ENCODE data around the gene LENG8. TPM values are rescaled to one million over a fixed set of nuclear protein-coding genes. Genes with fewer than 3 reads are reported as not detected.

Gene LENG8
- total RNA-seq, 1 donor from 2014 or later, result 39.1 TPM

DNA sequence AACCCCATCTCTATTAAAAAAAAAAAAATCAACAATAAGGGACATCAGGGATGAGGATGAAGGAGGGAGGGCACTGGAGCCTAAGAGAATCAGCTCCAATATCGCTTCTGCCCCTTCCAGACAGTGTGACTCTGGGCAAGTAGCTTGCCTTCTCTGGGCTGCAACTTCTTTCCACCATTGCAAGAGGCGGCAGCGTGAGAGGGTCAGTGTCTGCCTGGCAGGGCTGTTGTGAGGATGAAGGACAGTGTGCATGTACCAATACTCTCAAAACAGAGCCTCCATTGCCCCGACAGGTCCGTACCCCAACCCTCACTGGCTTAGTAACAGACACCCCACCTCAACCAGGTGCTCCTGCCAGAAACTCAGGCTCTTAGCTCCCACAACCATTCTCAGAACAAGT is 15.3 kb upstream of the LENG8 start:
- H3K4me3 ChIP-seq (ENCODE audit: low read depth, low read length), result no peak overlapping the region
- TF ChIP-seq, protein P1, sequence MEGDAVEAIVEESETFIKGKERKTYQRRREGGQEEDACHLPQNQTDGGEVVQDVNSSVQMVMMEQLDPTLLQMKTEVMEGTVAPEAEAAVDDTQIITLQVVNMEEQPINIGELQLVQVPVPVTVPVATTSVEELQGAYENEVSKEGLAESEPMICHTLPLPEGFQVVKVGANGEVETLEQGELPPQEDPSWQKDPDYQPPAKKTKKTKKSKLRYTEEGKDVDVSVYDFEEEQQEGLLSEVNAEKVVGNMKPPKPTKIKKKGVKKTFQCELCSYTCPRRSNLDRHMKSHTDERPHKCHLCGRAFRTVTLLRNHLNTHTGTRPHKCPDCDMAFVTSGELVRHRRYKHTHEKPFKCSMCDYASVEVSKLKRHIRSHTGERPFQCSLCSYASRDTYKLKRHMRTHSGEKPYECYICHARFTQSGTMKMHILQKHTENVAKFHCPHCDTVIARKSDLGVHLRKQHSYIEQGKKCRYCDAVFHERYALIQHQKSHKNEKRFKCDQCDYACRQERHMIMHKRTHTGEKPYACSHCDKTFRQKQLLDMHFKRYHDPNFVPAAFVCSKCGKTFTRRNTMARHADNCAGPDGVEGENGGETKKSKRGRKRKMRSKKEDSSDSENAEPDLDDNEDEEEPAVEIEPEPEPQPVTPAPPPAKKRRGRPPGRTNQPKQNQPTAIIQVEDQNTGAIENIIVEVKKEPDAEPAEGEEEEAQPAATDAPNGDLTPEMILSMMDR (conservative IDR thresholded peaks at IDR 0.05; ENCODE audit: low read depth, low read length), result no peak
- no peak for DNase-seq (ENCODE audit: low read depth)

GRCh38 chr19:54434112-54434872 is 14.7 kb upstream of the LENG8 start:
- H3K4me3 ChIP-seq (ENCODE audit: low read depth, low read length), result no peak overlapping the region
- TF ChIP-seq, protein P1 (conservative IDR thresholded peaks at IDR 0.05; ENCODE audit: low read depth, low read length), result no peak
- DNase-seq (ENCODE audit: low read depth), result no peak

DNA sequence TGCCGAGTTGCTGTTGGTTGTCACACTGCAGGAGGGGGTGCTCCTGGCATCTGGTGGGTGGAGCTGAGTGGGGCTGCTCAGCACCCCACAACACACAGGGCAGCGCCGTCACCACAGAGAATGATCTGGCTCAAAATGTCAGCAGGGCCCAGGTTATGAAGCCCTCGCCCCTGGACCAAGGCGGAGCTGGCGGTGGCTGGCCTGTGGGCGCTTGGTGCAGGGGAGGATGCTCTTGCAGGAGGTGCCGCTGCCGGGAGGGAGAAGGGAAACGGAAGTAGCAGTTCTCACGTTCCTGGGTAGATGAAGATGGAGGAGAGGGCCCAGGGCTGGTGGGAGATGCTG is 14.2 kb upstream of the LENG8 start:
- no peak for DNase-seq (ENCODE audit: low read depth)
- TF ChIP-seq, protein P1 (conservative IDR thresholded peaks at IDR 0.05; ENCODE audit: low read depth, low read length), result no peak
- H3K4me3 ChIP-seq (ENCODE audit: low read depth, low read length), result no peak overlapping the region

GRCh38 chr19:54435551-54436016 is 13.4 kb upstream of the LENG8 start:
- TF ChIP-seq, protein P1 (conservative IDR thresholded peaks at IDR 0.05; ENCODE audit: low read depth, low read length), result no peak
- no peak for DNase-seq (ENCODE audit: low read depth)
- H3K4me3 ChIP-seq (ENCODE audit: low read depth, low read length), result no peak overlapping the region

DNA sequence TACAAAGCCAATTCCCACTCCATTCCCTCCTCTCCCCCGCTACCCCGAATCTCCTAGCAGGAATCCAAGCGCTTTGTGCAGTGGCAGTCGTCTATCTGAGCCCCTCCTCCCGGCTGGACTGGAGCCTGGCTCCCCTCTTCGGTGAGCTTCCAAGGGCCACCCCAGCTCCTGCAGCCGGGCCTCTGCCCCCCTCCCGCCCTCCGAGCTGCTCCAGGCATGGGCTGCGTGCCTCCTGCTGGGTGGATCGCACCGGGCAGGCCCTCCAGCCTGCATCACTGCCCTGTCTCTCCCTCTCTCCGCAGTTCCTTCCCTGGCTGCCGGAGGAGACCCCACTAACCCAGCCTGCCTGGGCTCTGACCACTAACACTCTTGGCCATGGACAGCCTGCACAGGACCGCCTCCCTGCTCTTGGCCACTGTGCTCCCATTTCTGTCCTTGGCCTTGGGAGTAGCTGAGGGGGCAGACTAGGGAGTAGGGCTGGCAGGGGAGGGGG is 12.9 kb upstream of the LENG8 start:
- no peak overlapping the region for H3K4me3 ChIP-seq (ENCODE audit: low read depth, low read length)
- TF ChIP-seq, protein P1 (conservative IDR thresholded peaks at IDR 0.05; ENCODE audit: low read depth, low read length), result no peak
- no peak for DNase-seq (ENCODE audit: low read depth)

DNA sequence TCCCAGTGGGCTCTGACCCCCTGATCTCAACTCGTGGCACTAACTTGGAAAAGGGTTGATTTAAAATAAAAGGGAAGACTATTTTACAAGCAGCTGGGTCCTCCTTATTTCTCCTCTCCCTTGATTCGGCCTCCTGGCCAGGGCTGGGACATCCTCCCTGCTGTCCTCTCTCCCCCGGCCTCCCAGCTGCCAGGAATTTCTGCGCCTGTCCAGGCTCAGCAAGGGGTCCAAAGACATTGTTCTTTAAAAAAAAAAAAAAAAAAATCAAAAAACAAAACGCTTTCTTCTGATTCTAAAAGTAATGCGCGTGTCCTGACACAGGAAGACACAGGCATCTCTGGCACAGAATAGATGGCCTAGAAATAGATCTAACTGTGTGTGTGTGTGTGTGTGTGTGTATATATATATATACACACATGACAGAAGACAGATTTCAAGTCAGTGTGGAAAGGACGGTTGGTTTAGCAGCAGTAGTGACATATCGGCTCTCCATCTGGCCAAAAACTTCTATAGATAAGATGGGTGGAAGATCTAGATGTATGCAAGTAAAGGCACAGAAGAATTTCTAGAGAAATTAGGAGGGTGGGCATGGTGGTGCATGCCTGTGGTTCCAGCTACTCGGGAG is 12.3 kb upstream of the LENG8 start:
- TF ChIP-seq, protein P1 (conservative IDR thresholded peaks at IDR 0.05; ENCODE audit: low read depth, low read length), result no peak
- H3K4me3 ChIP-seq (ENCODE audit: low read depth, low read length), result no peak overlapping the region
- DNase-seq (ENCODE audit: low read depth), result no peak
